ENCODE data around the gene ASPDH.

The ASPDH gene

GRCh38 chr19:50494186-50495019 lies 19.3 kb downstream of the ASPDH start:
- DNase-seq, result no peak

GRCh38 chr19:50493171-50493570 lies 20.5 kb downstream of the ASPDH start:
- no peak for DNase-seq

GRCh38 chr19:50492303-50493052 lies 21.2 kb downstream of the ASPDH start:
- peak; percentile 68 for DNase-seq

GRCh38 chr19:50490991-50491472 lies 22.7 kb downstream of the ASPDH start:
- DNase-seq, result no peak

- DNase-seq, result no peak
Observed at GRCh38 chr19:50490411-50490811, 23.3 kb downstream of the ASPDH start.

- DNase-seq, result no peak
Observed at GRCh38 chr19:50489461-50490011, 24.2 kb downstream of the ASPDH start.

- no peak for DNase-seq
Observed at GRCh38 chr19:50488389-50489194, 25.1 kb downstream of the ASPDH start.

GRCh38 chr19:50486823-50487515 lies 26.7 kb downstream of the ASPDH start:
- peak; percentile 80 for DNase-seq

GRCh38 chr19:50485284-50485955 lies 28.3 kb downstream of the ASPDH start:
- no peak for DNase-seq

- no peak for DNase-seq
Observed at GRCh38 chr19:50482916-50483315, 30.8 kb downstream of the ASPDH start.

- DNase-seq, result no peak
Observed at GRCh38 chr19:50482271-50482855, 31.4 kb downstream of the ASPDH start.

GRCh38 chr19:50481351-50482149 lies 32.2 kb downstream of the ASPDH start:
- DNase-seq, result no peak

GRCh38 chr19:50480281-50481111 lies 33.2 kb downstream of the ASPDH start:
- DNase-seq, result no peak

GRCh38 chr19:50479761-50480251 lies 33.9 kb downstream of the ASPDH start:
- no peak for DNase-seq

GRCh38 chr19:50478901-50479715 lies 34.6 kb downstream of the ASPDH start:
- DNase-seq, result no peak

GRCh38 chr19:50477751-50478515 lies 35.8 kb downstream of the ASPDH start:
- DNase-seq, result no peak

GRCh38 chr19:50476907-50477238 lies 36.8 kb downstream of the ASPDH start:
- DNase-seq, result no peak

All from activated CD8-positive, alpha-beta memory T cell treated with anti-CD3 and anti-CD28 coated beads for 24 hours (primary cell).